HG02884 (cell line): ENCODE results near the gene BAZ2B.

ENCODE experiments used
- ATAC-seq: cut with Tn5 transposase; IDR thresholded peaks from one replicate; pipeline ENCODE4 v1.9.1; 2021; ENCODE audit warnings: mild to moderate bottlenecking, moderate library complexity; ENCODE audit not compliant: unreplicated experiment

The BAZ2B gene

GRCh38 chr2:159585622-159586021, 30.7 kb downstream of the BAZ2B start:
- ATAC-seq: no peak

DNA sequence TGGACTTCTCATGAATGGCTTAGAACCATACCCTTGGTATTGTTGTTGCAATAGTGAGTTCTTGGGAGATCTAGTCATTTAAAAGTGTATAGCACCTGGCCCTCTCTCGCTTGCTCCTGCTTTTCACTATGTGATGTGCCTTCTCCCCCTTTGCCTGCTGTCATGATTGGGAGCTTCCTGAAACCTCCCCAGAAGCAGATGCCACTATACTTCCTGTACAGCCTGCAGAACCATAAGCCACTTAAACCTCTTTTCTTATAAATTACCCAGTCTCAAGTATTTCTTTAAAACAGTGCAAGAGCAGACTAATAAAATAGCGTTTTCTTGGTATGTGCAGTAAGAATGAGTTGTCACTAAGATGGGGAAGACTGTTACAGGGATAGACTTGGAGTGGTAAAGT, 31.6 kb downstream of the BAZ2B start:
- no peak for ATAC-seq

GRCh38 chr2:159573846-159574606, 42.3 kb downstream of the BAZ2B start:
- no peak for ATAC-seq

- ATAC-seq: no peak
Observed at GRCh38 chr2:159573294-159573693, 43.1 kb downstream of the BAZ2B start.

- no peak for ATAC-seq
Observed at GRCh38 chr2:159572459-159572858, 43.9 kb downstream of the BAZ2B start.

- ATAC-seq: no peak
Observed at GRCh38 chr2:159571540-159572260, 44.6 kb downstream of the BAZ2B start.

DNA sequence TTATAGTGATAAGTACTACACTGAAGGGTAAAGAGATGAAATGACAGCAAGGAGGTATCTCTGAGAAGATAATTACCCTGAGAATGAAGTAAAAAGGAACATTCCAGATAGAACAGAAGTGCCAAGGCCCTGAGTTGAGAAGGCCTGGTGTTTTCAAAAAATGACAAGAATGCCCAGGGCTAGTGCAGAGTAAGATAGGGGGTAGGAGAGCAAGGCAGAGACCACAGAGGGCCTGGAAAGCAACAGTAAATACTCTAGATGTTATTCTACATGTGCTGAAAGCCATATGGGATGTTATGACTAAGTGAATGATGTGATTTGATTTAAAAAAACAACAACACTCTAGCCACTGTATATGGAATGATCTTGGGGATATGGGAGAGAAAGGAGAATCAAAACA, 52.3 kb downstream of the BAZ2B start:
- ATAC-seq: no peak

GRCh38 chr2:159562248-159562647, 54.1 kb downstream of the BAZ2B start:
- no peak for ATAC-seq

DNA sequence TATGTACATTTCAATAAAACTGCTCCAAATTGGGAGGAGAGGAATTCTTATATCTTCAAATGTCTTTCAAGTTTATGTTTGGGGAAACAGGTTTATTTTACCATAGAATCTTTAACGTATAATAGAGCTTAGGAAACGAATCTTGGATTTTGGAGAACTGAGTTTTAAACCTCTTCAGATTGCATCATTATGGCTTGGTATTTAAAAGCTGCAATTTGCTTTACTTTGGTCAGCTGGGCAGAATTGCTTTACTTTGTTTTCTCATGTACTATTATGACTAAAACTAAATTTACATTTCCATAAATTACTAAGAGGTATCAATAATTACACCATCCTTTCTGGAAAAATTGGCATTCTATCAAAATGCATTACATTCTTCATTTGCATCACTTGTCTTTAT, 54.6 kb downstream of the BAZ2B start:
- no peak for ATAC-seq

DNA sequence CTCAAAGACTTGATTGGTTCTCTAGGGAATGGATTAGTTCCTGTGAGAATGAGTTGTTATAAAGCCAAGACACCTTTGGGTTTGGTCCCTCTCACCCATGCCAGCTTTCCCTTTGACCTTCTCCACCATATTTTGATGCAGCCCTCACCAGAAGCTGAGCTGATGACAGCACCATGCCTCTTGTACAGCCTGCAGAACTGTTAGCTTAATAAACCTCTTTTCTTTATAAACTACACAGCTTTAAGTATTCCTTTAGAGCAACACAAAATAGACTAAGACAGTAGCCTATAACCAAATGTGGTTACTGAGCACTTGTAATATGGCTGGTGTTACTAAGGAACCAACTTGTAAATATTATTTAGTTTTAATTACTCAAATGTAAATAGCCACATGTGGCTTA, 55.1 kb downstream of the BAZ2B start:
- no peak for ATAC-seq

- no peak for ATAC-seq
Observed at GRCh38 chr2:159559034-159559433, 57.3 kb downstream of the BAZ2B start.

GRCh38 chr2:159558479-159558878, 57.9 kb downstream of the BAZ2B start:
- ATAC-seq: no peak

GRCh38 chr2:159557437-159558034, 58.8 kb downstream of the BAZ2B start:
- ATAC-seq: no peak

GRCh38 chr2:159555651-159556392, 60.5 kb downstream of the BAZ2B start:
- no peak for ATAC-seq

DNA sequence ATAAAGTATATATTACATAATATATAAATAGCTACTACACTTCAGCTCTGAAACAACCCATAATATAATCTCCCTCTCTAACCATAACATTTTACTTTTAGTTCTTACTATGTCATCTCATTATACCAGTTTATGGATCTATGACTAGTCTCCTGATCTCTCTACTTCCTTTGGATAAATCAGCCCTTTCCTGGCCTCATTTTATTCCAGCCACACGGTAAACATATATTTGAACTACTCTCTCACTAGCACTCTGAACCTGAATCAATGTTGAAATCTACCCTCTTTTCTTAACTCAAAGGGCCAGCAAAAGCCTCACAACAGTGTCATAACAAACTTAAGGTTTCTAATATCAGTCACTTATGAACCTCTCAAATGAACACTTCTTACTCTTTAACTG, 62.6 kb downstream of the BAZ2B start:
- ATAC-seq: no peak

DNA sequence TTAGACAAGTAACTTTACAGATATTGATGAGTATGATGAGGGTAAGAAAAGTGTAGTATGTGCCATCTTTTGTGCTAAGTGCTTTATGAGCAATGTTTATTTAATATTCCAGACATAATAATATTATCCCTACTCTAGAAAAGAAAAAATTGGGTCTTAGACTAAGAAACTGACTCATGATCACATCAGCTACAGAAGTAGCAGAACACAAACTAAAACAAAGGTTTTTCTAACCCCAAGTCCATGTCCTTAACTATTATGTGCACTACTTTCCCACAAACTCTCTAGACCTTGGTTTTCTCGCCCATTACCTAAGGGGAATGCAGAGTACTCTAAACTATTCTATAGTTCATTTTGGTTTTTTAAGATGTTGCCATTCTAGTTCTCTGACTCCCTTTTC, 64.5 kb downstream of the BAZ2B start:
- no peak for ATAC-seq

- ATAC-seq: no peak
Observed at GRCh38 chr2:159550231-159550630, 66.1 kb downstream of the BAZ2B start.

DNA sequence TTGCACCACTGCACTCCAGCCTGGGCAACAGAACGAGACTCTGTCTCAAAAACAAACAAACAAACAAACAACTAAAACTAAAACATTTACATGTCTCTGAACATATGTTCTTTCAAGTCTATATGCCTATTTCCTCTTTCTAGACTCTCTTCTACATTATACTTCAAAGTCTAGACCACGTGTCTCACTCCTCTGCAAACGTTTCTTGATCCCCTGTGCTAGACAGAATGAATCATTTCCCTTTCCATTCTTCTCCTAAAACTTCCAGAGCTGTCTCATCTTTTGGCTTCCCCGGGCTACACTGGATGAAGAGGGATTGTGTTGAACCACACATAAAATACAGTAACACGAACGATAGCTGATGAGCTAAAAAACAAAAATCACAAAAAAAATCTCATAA, 67.1 kb downstream of the BAZ2B start:
- ATAC-seq: no peak

GRCh38 chr2:159546716-159547430, 69.5 kb downstream of the BAZ2B start:
- ATAC-seq: no peak

DNA sequence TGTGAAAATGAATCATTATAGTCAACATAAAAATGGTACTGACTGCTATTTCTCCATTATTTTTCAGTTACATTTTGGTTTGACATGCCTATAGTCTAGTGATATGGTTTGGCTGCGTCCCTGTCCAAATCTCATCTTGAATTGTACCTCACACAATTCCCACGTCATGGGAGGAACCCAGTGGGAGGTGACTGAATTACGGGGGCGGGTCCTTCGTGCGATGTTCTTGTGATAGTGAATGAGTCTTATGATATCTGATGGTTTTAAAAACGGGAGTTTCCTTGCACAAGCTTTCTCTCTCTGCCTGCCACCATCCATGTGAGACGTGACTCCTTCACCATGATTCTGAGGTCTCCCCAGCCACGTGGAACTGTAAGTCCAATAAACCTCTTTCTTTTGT, 70.3 kb downstream of the BAZ2B start:
- no peak for ATAC-seq

- no peak for ATAC-seq
Observed at GRCh38 chr2:159545085-159545484, 71.3 kb downstream of the BAZ2B start.
